HuH-7 (cell line): ENCODE results near the gene FGF9.

ENCODE experiments used
- DNase-seq: peaks from one replicate; pipeline ENCODE4 v3.0.0; 2011; ENCODE audit warnings: low spot score

Gene FGF9

GRCh38 chr13:21674490-21675009 is 3.7 kb downstream of the FGF9 start:
- peak; percentile 52 for DNase-seq

- DNase-seq: peak; percentile 59
These were observed 4.5 kb downstream of the FGF9 start for GRCh38 chr13:21675095-21675991.

GRCh38 chr13:21676611-21677021 is 5.7 kb downstream of the FGF9 start:
- DNase-seq: peak; percentile 58

DNA sequence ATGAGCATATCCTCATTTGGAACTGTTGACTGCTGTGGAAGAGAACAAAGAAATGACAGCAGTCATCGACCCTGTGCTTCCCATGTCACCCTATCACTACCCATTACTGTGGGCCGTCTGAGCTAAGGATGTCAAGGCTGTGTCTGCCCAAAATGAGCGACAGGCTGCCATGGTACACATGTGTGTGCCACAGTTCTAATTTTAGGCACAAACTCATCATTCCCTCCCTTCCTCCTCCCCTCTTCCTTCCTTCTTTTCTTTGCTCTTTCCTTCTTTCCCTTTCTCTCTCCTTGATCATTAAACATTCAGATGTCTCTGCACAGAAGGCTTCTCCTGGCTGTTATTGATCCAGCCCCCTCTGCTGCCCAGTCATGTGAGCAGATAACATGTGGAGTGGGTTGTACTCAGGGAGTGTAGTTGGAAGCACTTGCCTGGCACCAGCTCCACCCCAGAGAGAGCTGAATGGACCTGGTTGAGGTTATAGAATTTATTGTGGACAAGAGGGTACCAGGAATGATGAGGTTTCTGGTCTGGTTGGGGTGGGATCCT is 6.3 kb downstream of the FGF9 start:
- DNase-seq: no peak

GRCh38 chr13:21683034-21683733 is 12.3 kb downstream of the FGF9 start:
- DNase-seq: no peak

GRCh38 chr13:21684576-21684975 is 13.7 kb downstream of the FGF9 start:
- no peak for DNase-seq

GRCh38 chr13:21685485-21686064 is 14.7 kb downstream of the FGF9 start:
- DNase-seq: no peak

DNA sequence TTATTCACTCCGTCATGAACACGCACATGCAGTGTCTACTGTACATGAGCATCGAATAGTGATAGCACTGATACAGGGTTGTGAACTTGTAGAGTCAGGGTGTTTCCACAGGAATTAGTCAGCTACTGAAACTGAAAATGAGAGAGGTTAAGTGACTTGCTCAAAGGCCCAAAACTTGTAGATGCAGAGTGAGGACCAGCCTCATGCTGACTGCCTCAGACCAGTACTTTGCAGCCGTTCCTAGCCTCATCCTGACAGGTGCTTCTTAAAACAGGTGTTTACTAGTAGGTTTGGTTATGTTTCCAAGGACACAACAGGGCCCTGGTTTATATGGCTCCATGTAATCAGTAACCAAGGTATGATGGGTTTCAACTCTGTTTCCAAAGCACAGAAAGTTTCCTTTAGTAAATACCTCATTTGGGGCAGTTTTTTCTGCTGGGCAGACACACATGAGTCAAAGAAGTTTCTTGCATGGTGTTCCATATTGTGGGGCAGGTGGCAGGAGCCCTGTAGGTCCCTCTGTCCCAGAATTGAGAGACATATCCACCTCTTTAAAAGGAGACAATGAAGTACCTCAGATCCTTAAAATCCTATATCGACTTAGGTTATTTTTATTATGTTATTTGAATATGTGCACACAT is 16.0 kb downstream of the FGF9 start:
- DNase-seq: no peak

GRCh38 chr13:21688056-21688455 is 17.2 kb downstream of the FGF9 start:
- DNase-seq: no peak

- no peak for DNase-seq
These were observed 18.2 kb downstream of the FGF9 start for GRCh38 chr13:21689097-21689496.

DNA sequence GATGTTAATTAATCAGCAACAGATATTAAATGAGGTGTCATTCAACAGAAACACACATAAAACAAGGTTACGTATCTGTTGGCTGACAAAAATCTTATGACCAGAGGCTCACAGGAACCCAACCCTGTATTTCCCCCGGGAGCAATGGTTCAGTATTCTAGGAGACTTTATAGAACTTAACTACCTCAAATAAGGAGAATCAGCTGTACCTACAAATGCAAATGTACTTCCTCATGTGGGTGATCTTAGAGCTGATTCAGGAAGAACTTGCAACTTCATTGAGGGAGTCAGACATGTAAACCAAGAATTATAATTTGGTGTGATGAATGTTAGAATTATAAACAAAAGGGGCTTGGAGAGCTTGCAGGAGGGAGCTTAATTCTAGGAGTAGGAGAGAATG is 20.1 kb downstream of the FGF9 start:
- no peak for DNase-seq

GRCh38 chr13:21691500-21691899 is 20.6 kb downstream of the FGF9 start:
- no peak for DNase-seq

DNA sequence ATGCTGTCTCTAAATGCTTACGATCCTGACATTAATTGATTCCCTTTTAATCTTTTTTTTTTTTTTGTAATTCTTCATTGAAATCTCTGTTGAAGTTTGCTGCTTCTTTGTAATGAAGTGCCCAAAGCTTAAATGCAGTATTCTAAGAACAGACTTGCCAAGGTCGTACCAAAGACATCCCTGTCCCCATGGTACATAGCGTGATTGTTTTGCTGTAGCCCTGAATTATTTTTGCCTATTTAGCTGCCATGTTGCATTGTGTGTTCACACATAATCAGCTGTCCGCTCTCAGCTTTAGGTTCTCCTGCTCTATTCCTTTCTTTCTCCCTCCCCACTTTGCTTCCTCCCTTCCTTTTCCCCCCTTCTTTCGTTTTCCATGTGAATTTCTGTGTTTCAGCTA is 21.1 kb downstream of the FGF9 start:
- DNase-seq: no peak

GRCh38 chr13:21694831-21695230 is 24.0 kb downstream of the FGF9 start:
- DNase-seq: no peak

GRCh38 chr13:21695546-21695945 is 24.7 kb downstream of the FGF9 start:
- DNase-seq: no peak

DNA sequence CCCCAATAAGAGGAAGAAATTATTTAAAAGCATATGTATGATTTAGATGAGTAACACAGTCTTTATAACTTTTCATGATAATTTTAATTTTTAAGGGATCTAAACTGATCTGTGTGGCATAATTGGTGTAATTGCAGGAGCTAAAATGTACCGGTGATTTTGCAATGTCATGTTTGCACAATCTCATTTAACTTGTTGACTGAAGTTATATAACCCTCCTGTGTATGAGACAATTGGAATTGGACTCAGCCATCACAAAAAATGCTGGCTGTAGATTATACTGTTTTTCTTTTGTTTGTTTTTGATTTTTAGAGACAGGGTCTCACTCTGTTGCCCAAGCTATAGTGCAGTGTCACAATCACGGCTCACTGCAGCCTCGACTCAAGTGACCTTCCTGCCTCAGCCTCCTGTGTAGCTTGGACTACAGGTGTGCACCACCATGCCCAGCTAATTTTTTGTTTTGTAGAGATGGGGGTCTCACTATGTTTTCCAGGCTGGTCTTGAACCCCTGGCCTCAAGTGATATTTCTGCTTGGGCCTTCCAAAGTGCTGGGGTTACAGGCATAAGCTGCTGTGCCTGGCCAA is 26.1 kb downstream of the FGF9 start:
- DNase-seq: no peak

- DNase-seq: no peak
These were observed 28.2 kb downstream of the FGF9 start for GRCh38 chr13:21698817-21699679.

DNA sequence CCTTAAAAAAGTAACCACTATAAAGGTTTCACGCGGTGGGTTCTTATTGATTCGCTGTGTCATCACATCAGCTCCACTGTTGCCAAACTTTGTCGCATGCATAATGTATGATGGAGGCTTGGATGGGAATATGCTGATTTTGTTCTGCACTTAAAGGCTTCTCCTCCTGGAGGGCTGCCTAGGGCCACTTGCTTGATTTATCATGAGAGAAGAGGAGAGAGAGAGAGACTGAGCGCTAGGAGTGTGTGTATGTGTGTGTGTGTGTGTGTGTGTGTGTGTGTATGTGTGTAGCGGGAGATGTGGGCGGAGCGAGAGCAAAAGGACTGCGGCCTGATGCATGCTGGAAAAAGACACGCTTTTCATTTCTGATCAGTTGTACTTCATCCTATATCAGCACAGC is 30.6 kb downstream of the FGF9 start:
- no peak for DNase-seq

- no peak for DNase-seq
These were observed 33.0 kb downstream of the FGF9 start for GRCh38 chr13:21703846-21704245.

DNA sequence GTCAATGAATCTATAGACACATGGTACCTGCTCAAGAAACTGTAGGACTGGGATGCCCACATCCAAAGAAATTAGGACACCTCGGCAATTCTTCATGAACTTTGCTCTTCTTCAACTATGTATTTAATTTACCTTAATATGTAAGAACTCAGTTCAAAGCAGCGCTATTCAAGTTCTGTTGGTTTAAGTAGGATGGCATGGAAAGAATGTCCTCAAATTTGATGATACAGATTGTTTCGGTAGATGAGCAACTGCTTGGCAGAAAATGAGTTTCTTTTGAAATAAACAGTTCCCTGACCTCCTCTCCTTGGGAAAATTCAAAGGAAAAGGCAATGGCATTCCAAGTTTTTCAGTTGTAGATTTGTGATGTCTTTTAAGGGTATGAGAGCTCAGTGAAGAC is 36.7 kb downstream of the FGF9 start:
- DNase-seq: no peak

- DNase-seq: no peak
These were observed 38.8 kb downstream of the FGF9 start for GRCh38 chr13:21709697-21710096.
